GM23338 (cell line): Measurements from ENCODE around the gene DNAI1. TPM values are rescaled to one million over a fixed set of nuclear protein-coding genes. Genes with fewer than 3 reads are reported as not detected.

Experiments
- ATAC-seq: fragments of 200-7000 bp; cut with Tn5 transposase; 3 replicates; pipeline ENCODE4 v1.9.1; 2020
- DNase-seq: peaks from one replicate; pipeline ENCODE4 v3.0.0-alpha.2; 2015; ENCODE audit warnings: low spot score
- H2AFZ ChIP-seq: fragments of 200-600 bp; sonication (generic); 2 replicates; pipeline ENCODE4 v1.8.0; 2016; ENCODE audit warnings: antibody characterized with exemption, mild to moderate bottlenecking, moderate library complexity
- H3F3A ChIP-seq: fragments of 200-600 bp; sonication (generic); replicated peaks from 2 replicates; pipeline ENCODE4 v1.8.0; 2017; ENCODE audit warnings: antibody characterized with exemption, mixed run types, low read depth
- H3K27ac ChIP-seq: fragments of 200-600 bp; sonication (generic); 2 replicates; pipeline ENCODE4 v1.6.1; 2016; ENCODE audit warnings: low read depth
- H3K27me3 ChIP-seq: fragments of 200-600 bp; sonication (generic); 2 replicates; pipeline ENCODE4 v1.8.0; 2016; ENCODE audit warnings: mild to moderate bottlenecking, mixed run types, moderate library complexity; ENCODE audit not compliant: insufficient read depth
- H3K36me3 ChIP-seq: fragments of 200-600 bp; sonication (generic); 2 replicates; pipeline ENCODE4 v1.8.0; 2016; ENCODE audit warnings: mild to moderate bottlenecking; ENCODE audit not compliant: insufficient read depth
- H3K4me1 ChIP-seq: fragments of 200-600 bp; sonication (generic); 2 replicates; pipeline ENCODE4 v1.8.0; 2016; ENCODE audit warnings: mild to moderate bottlenecking, moderate library complexity; ENCODE audit not compliant: insufficient read depth
- H3K4me2 ChIP-seq: fragments of 200-600 bp; sonication (generic); 2 replicates; pipeline ENCODE4 v1.7.1; 2017; ENCODE audit warnings: mixed run types
- H3K4me3 ChIP-seq: fragments of 200-600 bp; sonication (generic); 2 replicates; pipeline ENCODE4 v1.6.1; 2016; ENCODE audit warnings: mixed run types
- H3K79me2 ChIP-seq: fragments of 200-600 bp; sonication (generic); replicated peaks from 2 replicates; pipeline ENCODE4 v1.8.0; 2017; ENCODE audit warnings: mild to moderate bottlenecking; ENCODE audit not compliant: insufficient read depth
- H3K9me2 ChIP-seq: fragments of 200-600 bp; sonication (generic); 2 replicates; pipeline ENCODE4 v1.8.0; 2017; ENCODE audit not compliant: insufficient read depth
- H4K20me1 ChIP-seq: fragments of 200-600 bp; sonication (generic); replicated peaks from 2 replicates; pipeline ENCODE4 v1.8.0; 2017; ENCODE audit warnings: mild to moderate bottlenecking; ENCODE audit not compliant: insufficient read depth
- H3K27ac Mint-ChIP-seq: 2 replicates; pipeline ENCODE4 v1.8.0; 2020; ENCODE audit warnings: inconsistent platforms, mild to moderate bottlenecking, moderate library complexity, mixed read lengths
- H3K27me3 Mint-ChIP-seq: 3 replicates; pipeline ENCODE4 v1.8.0; 2022; ENCODE audit warnings: low read depth, mild to moderate bottlenecking, moderate library complexity, mixed read lengths, inconsistent platforms; ENCODE audit not compliant: insufficient read depth, poor library complexity
- H3K36me3 Mint-ChIP-seq: 3 replicates; pipeline ENCODE4 v1.8.0; 2021; ENCODE audit warnings: low read depth, mild to moderate bottlenecking, inconsistent platforms, moderate library complexity, mixed read lengths
- H3K4me1 Mint-ChIP-seq: 3 replicates; pipeline ENCODE4 v1.8.0; 2020; ENCODE audit warnings: mild to moderate bottlenecking, inconsistent platforms, mixed read lengths
- H3K4me3 Mint-ChIP-seq: 3 replicates; pipeline ENCODE4 v1.8.0; 2021; ENCODE audit warnings: moderate library complexity, mild to moderate bottlenecking, inconsistent platforms, mixed read lengths
- H3K9me3 Mint-ChIP-seq: 3 replicates; pipeline ENCODE4 v1.8.0; 2020; ENCODE audit warnings: moderate library complexity, mild to moderate bottlenecking, inconsistent platforms, mixed read lengths
- CREB1 ChIP-seq: fragments of 250-450 bp; sonication (Bioruptor Pico); IDR thresholded peaks from 2 replicates; pipeline ENCODE4 v1.5.0; 2020; ENCODE audit warnings: low read depth, mild to moderate bottlenecking, moderate library complexity
- EZH2 ChIP-seq: fragments of 200-600 bp; sonication (generic); IDR thresholded peaks from one replicate; pipeline ENCODE4 v1.8.0; 2017; ENCODE audit warnings: antibody characterized with exemption, mild to moderate bottlenecking, low read depth; ENCODE audit not compliant: unreplicated experiment
- NANOG ChIP-seq: IDR thresholded peaks from 2 replicates; pipeline ENCODE4 v1.6.1; 2016; ENCODE audit warnings: antibody characterized with exemption, borderline replicate concordance
- ZNF114 ChIP-seq: fragments of 250-450 bp; sonication (Bioruptor Pico); IDR thresholded peaks from 2 replicates; pipeline ENCODE4 v1.5.0; 2020; ENCODE audit warnings: mild to moderate bottlenecking, moderate library complexity
- polyA plus RNA-seq: library from polyadenylated mRNA; unstranded; fragments of >200 nt; fragmentation: Nextera tagmentation; extraction: Ambion mirVana; gene quantifications from 2 replicates; pipeline ENCODE4 v1.2.1, GENCODE V29; 2016
- total RNA-seq: library from RNA; depleted of rRNA; stranded (reverse); fragments of >200 nt; shearing (Covaris generic); gene quantifications from 2 replicates; pipeline ENCODE4 v1.2.3, GENCODE V29; 2014
- TF ChIP-seq, protein P1 (sequence below): fragments of 250-450 bp; sonication (Bioruptor Pico); IDR thresholded peaks from 2 replicates; pipeline ENCODE4 v1.5.0; 2020; ENCODE audit warnings: mild to moderate bottlenecking, moderate library complexity
- TF ChIP-seq, protein P2 (sequence below): IDR thresholded peaks from one replicate; pipeline ENCODE4 v1.6.1; 2018; ENCODE audit warnings: antibody characterized with exemption; ENCODE audit not compliant: unreplicated experiment

DNAI1 gene
- total and polyA plus RNA-seq, 2 experiments from 2014 or later = 1.0 to 1.1 TPM

DNA sequence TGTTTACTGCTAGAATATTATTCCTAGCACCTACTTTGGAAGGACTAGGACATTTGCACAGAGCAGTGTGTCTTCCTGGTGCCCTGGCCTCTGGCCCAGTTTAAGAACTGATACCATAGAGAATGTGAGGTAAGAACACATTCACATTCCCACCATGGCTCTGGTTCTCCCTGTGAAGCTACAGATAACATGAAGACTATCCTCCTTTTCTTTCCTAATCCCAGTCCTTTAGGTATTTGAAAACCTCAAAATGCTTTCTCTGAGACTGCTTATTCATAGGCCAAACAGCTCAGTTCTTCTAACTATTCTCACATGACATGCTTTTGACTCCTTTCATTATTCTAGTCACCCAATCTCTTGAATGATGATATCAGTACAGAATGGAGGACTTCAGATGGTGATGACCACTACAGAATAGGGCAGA, 12.1 kb upstream of the DNAI1 start (continued):
- TF ChIP-seq, protein P1, sequence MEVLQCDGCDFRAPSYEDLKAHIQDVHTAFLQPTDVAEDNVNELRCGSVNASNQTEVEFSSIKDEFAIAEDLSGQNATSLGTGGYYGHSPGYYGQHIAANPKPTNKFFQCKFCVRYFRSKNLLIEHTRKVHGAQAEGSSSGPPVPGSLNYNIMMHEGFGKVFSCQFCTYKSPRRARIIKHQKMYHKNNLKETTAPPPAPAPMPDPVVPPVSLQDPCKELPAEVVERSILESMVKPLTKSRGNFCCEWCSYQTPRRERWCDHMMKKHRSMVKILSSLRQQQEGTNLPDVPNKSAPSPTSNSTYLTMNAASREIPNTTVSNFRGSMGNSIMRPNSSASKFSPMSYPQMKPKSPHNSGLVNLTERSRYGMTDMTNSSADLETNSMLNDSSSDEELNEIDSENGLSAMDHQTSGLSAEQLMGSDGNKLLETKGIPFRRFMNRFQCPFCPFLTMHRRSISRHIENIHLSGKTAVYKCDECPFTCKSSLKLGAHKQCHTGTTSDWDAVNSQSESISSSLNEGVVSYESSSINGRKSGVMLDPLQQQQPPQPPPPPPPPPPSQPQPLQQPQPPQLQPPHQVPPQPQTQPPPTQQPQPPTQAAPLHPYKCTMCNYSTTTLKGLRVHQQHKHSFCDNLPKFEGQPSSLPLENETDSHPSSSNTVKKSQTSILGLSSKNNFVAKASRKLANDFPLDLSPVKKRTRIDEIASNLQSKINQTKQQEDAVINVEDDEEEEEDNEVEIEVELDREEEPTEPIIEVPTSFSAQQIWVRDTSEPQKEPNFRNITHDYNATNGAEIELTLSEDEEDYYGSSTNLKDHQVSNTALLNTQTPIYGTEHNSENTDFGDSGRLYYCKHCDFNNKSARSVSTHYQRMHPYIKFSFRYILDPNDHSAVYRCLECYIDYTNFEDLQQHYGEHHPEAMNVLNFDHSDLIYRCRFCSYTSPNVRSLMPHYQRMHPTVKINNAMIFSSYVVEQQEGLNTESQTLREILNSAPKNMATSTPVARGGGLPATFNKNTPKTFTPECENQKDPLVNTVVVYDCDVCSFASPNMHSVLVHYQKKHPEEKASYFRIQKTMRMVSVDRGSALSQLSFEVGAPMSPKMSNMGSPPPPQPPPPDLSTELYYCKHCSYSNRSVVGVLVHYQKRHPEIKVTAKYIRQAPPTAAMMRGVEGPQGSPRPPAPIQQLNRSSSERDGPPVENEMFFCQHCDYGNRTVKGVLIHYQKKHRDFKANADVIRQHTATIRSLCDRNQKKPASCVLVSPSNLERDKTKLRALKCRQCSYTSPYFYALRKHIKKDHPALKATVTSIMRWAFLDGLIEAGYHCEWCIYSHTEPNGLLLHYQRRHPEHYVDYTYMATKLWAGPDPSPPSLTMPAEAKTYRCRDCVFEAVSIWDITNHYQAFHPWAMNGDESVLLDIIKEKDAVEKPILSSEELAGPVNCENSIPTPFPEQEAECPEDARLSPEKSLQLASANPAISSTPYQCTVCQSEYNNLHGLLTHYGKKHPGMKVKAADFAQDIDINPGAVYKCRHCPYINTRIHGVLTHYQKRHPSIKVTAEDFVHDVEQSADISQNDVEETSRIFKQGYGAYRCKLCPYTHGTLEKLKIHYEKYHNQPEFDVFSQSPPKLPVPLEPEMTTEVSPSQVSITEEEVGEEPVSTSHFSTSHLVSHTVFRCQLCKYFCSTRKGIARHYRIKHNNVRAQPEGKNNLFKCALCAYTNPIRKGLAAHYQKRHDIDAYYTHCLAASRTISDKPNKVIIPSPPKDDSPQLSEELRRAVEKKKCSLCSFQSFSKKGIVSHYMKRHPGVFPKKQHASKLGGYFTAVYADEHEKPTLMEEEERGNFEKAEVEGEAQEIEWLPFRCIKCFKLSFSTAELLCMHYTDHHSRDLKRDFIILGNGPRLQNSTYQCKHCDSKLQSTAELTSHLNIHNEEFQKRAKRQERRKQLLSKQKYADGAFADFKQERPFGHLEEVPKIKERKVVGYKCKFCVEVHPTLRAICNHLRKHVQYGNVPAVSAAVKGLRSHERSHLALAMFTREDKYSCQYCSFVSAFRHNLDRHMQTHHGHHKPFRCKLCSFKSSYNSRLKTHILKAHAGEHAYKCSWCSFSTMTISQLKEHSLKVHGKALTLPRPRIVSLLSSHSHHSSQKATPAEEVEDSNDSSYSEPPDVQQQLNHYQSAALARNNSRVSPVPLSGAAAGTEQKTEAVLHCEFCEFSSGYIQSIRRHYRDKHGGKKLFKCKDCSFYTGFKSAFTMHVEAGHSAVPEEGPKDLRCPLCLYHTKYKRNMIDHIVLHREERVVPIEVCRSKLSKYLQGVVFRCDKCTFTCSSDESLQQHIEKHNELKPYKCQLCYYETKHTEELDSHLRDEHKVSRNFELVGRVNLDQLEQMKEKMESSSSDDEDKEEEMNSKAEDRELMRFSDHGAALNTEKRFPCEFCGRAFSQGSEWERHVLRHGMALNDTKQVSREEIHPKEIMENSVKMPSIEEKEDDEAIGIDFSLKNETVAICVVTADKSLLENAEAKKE (CRISPR knock-in tag) = no peak
- TF ChIP-seq, protein P2, sequence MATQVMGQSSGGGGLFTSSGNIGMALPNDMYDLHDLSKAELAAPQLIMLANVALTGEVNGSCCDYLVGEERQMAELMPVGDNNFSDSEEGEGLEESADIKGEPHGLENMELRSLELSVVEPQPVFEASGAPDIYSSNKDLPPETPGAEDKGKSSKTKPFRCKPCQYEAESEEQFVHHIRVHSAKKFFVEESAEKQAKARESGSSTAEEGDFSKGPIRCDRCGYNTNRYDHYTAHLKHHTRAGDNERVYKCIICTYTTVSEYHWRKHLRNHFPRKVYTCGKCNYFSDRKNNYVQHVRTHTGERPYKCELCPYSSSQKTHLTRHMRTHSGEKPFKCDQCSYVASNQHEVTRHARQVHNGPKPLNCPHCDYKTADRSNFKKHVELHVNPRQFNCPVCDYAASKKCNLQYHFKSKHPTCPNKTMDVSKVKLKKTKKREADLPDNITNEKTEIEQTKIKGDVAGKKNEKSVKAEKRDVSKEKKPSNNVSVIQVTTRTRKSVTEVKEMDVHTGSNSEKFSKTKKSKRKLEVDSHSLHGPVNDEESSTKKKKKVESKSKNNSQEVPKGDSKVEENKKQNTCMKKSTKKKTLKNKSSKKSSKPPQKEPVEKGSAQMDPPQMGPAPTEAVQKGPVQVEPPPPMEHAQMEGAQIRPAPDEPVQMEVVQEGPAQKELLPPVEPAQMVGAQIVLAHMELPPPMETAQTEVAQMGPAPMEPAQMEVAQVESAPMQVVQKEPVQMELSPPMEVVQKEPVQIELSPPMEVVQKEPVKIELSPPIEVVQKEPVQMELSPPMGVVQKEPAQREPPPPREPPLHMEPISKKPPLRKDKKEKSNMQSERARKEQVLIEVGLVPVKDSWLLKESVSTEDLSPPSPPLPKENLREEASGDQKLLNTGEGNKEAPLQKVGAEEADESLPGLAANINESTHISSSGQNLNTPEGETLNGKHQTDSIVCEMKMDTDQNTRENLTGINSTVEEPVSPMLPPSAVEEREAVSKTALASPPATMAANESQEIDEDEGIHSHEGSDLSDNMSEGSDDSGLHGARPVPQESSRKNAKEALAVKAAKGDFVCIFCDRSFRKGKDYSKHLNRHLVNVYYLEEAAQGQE = no peak

DNA sequence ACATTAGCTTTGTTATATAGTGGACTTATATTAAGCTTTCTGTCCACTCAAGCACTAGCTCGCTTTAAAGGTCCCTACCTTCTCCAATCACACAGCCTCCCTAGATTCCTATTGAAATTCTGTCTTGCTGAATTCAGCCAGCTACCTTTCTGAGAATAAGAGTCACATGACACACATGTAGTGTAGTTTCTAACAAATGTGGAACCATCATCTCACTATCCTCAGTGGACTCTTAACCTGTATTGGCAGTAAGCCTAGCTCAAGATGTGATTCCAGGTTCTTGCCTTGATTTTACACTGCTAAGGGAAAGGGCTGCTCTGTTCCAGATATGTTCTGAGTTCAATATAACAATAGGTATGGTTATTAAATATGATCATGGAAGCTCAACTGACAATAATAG, 11.7 kb upstream of the DNAI1 start:
- no peaks in the 10 kb centered on the region for H3K36me3 Mint-ChIP-seq
- H3K27ac Mint-ChIP-seq = no peak overlapping the region
- peaks cover 25% of the 10 kb centered on the region for H3K4me1 Mint-ChIP-seq
- H3K9me3 Mint-ChIP-seq = no peaks in the 10 kb centered on the region
- Histone ChIP-seq H3K27me3 (no peaks in the 10 kb centered on the region), H3K79me2 (0 out of 2 replicates have a peak, but pooled peaks cover 3% of the 10 kb centered on the region), H4K20me1 (peaks cover 8% of the 10 kb centered on the region; the same call in 1 of the 2 replicates), H2AFZ (no peak overlapping the region), H3F3A (no peaks in the 10 kb centered on the region), H3K27ac (no peak overlapping the region), H3K36me3 (no peaks in the 10 kb centered on the region), H3K4me1 (peaks cover 10% of the 10 kb centered on the region; the same call in 1 of the 2 replicates), H3K4me3 (no peak overlapping the region), H3K9me2 (no peaks in the 10 kb centered on the region), H3K4me2 (no peak overlapping the region)
- no peaks in the 10 kb centered on the region for H3K27me3 Mint-ChIP-seq
- no peak for ATAC-seq
- no peak overlapping the region for H3K4me3 Mint-ChIP-seq
- no peak for DNase-seq
- no peak for TF ChIP-seq ZNF114 (CRISPR knock-in tag)
- TF ChIP-seq, protein P1 (CRISPR knock-in tag) = no peak
- TF ChIP-seq NANOG = no peak
- no peak for TF ChIP-seq EZH2
- TF ChIP-seq CREB1 (CRISPR knock-in tag) = no peak
